Prostate gland (tissue), 2 donors: ENCODE data around the gene RCC2. TPM values are rescaled to one million over a fixed set of nuclear protein-coding genes. Genes with fewer than 3 reads are reported as not detected.
A peak's percentile ranks its signal among the peaks of the same experiment; 100 is the strongest.

ENCODE experiments used
- DNase-seq: peaks from one replicate; pipeline ENCODE4 v3.0.0-alpha.2; 2019; ENCODE audit warnings: low spot score
- H3K27ac ChIP-seq, 2 donors: fragments of 200-600 bp; sonication (generic); 2 replicates each; pipeline ENCODE4 v1.5.1; 2017 to 2019
- H3K27me3 ChIP-seq: fragments of 200-600 bp; sonication (generic); replicated peaks from 2 replicates; pipeline ENCODE4 v1.5.1; 2019; ENCODE audit not compliant: insufficient read depth
- H3K36me3 ChIP-seq, 2 donors: fragments of 200-600 bp; sonication (generic); 1 replicate in 1 of 2; 2 replicates in 1 of 2; pipeline versions ENCODE4 v1.5.1 to v1.8.1; 2017 to 2019
- H3K4me1 ChIP-seq: fragments of 200-600 bp; sonication (generic); replicated peaks from 2 replicates; pipeline ENCODE4 v1.5.1; 2019
- H3K4me3 ChIP-seq, 2 donors: fragments of 200-600 bp; sonication (generic); 2 replicates each; pipeline ENCODE4 v1.5.1; 2017 to 2019
- H3K9me3 ChIP-seq: fragments of 200-600 bp; sonication (generic); 2 replicates; pipeline ENCODE4 v1.5.1; 2017
- POLR2A ChIP-seq: fragments of 450-650 bp; IDR thresholded peaks from one replicate; pipeline ENCODE4 v1.6.1; 2016; ENCODE audit warnings: antibody characterized with exemption, mild to moderate bottlenecking
- POLR2AphosphoS5 ChIP-seq: sonication (generic); formaldehyde crosslinking; IDR thresholded peaks from one replicate; pipeline ENCODE4 v1.6.1; 2017; ENCODE audit warnings: antibody characterized with exemption
- WGBS: methylation state at CpG from one replicate; pipeline ENCODE4 v1.1.5; 2018; 5-methylcytosine and 5-hydroxymethylcytosine counted together
- intact Hi-C: fragments of 100-400 bp; cut with DNase I; formaldehyde crosslinking; loops from one replicate; pipeline ENCODE4 v1.14.2; 2022
- total RNA-seq, 2 donors: library from RNA; depleted of rRNA; stranded (reverse); fragments of >200 nt; gene quantifications; one replicate each; pipeline ENCODE4 v1.1.0, GENCODE V29; 2016
- TF ChIP-seq, protein P1 (sequence below), 4 experiments: fragments of 200-600 bp in 2 of 4; fragments of 450-650 bp in 2 of 4; sonication (generic) in 2 of 4; IDR thresholded peaks; 1 replicate in 3 of 4; 2 replicates in 1 of 4; pipeline ENCODE4 v1.5.1; 2016 to 2019; ENCODE audit warnings: antibody characterized with exemption in 4 of 4, mild to moderate bottlenecking in 2 of 4, moderate library complexity in 2 of 4

Gene RCC2
- total RNA-seq, 2 donors from 2014 or later = 42.6 to 65.4 TPM

DNA sequence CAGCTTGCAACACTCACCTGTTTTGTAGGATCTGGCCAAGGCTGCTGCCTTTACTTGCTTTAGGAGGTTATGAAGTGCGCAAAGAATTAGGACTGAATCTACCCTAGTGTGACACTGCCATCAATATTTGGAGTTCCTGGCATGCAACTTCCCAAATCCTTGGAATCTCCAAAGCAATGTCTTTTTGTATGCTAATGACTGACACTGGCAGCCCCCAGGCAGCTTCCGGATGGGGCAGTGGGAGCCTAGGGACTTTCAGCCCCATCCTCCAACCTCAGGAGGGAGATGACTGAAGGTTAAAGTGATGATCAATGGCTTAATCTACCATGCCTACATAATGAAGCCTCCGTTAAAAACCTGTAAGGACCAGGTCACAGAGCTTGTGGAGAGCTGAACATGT, 5.5 kb downstream of the RCC2 start:
- TF ChIP-seq POLR2AphosphoS5 (no peak), POLR2A (no peak)
- Histone ChIP-seq H3K9me3 (no peaks in the 10 kb centered on the region), H3K27ac (no peak overlapping the region), H3K4me3 (no peak overlapping the region), H3K27me3 (no peaks in the 10 kb centered on the region), H3K36me3 (no peaks in the 10 kb centered on the region), H3K4me1 (peaks cover 6% of the 10 kb centered on the region)
- intact Hi-C loops = no loop called here
- WGBS = 51% methylated on average over 3 of the region's 3 CpGs
- no peak for DNase-seq

DNA sequence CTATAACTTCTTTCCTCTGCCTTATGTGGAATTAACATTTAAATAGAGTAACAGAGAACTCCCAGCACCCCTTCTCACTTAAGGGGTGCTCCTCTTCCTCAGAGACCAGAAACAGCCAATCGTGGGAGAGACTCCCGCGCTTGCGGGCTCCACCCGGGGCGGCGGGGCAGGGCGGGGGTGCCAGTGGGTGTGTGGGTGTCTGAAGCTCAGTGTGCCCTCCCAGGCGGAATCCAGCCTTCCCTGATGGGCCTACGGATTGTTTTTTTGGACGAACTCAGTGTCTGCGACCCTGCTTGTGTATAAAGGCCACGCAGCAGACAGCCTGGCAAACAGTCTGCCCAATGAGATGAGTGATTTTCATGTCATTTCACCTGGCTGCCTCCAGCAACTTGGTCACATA, 6.2 kb downstream of the RCC2 start:
- no peaks in the 10 kb centered on the region for H3K27me3 ChIP-seq
- H3K4me3 ChIP-seq = no peak overlapping the region
- intact Hi-C loops = no loop called here
- no peaks in the 10 kb centered on the region for H3K36me3 ChIP-seq
- no peak overlapping the region for H3K27ac ChIP-seq
- peaks cover 9% of the 10 kb centered on the region for H3K4me1 ChIP-seq
- TF ChIP-seq, protein P1, sequence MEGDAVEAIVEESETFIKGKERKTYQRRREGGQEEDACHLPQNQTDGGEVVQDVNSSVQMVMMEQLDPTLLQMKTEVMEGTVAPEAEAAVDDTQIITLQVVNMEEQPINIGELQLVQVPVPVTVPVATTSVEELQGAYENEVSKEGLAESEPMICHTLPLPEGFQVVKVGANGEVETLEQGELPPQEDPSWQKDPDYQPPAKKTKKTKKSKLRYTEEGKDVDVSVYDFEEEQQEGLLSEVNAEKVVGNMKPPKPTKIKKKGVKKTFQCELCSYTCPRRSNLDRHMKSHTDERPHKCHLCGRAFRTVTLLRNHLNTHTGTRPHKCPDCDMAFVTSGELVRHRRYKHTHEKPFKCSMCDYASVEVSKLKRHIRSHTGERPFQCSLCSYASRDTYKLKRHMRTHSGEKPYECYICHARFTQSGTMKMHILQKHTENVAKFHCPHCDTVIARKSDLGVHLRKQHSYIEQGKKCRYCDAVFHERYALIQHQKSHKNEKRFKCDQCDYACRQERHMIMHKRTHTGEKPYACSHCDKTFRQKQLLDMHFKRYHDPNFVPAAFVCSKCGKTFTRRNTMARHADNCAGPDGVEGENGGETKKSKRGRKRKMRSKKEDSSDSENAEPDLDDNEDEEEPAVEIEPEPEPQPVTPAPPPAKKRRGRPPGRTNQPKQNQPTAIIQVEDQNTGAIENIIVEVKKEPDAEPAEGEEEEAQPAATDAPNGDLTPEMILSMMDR (IDR thresholded peaks at IDR 0.05) = no peak
- TF ChIP-seq POLR2A (no peak), POLR2AphosphoS5 (no peak)
- WGBS = 82% methylated on average over 13 of the region's 13 CpGs
- H3K9me3 ChIP-seq = no peaks in the 10 kb centered on the region
- no peak for DNase-seq

GRCh38 chr1:17432412-17432811, 7.1 kb downstream of the RCC2 start:
- intact Hi-C loops = no loop called here
- no peaks in the 10 kb centered on the region for H3K9me3 ChIP-seq
- DNase-seq = no peak
- H3K27me3 ChIP-seq = no peaks in the 10 kb centered on the region
- H3K27ac ChIP-seq = no peak overlapping the region
- 100% methylated on average over 3 of the region's 3 CpGs for WGBS
- TF ChIP-seq POLR2A (no peak), POLR2AphosphoS5 (no peak)
- TF ChIP-seq, protein P1 (IDR thresholded peaks at IDR 0.05) = no peak
- H3K4me3 ChIP-seq = no peak overlapping the region
- no peaks in the 10 kb centered on the region for H3K36me3 ChIP-seq
- H3K4me1 ChIP-seq = peaks cover 16% of the 10 kb centered on the region

- Histone ChIP-seq H3K36me3 (peaks cover 0 to 6% of the 10 kb centered on the region in 2 donors), H3K4me3 (no peak overlapping the region), H3K9me3 (no peaks in the 10 kb centered on the region), H3K27me3 (no peaks in the 10 kb centered on the region), H3K4me1 (peaks cover 13% of the 10 kb centered on the region), H3K27ac (no peak overlapping the region)
- WGBS = 79% methylated on average over 9 of the region's 9 CpGs
- intact Hi-C loops = loop anchor here (10.0 kb wide), 1 partner anchor 186 kb away; no protein-coding TSS in a partner anchor
- DNase-seq = no peak
- TF ChIP-seq, protein P1 (IDR thresholded peaks at IDR 0.05) = no peak
- TF ChIP-seq POLR2A (no peak), POLR2AphosphoS5 (no peak)
Observed at GRCh38 chr1:17429183-17429582, 10.3 kb downstream of the RCC2 start.

DNA sequence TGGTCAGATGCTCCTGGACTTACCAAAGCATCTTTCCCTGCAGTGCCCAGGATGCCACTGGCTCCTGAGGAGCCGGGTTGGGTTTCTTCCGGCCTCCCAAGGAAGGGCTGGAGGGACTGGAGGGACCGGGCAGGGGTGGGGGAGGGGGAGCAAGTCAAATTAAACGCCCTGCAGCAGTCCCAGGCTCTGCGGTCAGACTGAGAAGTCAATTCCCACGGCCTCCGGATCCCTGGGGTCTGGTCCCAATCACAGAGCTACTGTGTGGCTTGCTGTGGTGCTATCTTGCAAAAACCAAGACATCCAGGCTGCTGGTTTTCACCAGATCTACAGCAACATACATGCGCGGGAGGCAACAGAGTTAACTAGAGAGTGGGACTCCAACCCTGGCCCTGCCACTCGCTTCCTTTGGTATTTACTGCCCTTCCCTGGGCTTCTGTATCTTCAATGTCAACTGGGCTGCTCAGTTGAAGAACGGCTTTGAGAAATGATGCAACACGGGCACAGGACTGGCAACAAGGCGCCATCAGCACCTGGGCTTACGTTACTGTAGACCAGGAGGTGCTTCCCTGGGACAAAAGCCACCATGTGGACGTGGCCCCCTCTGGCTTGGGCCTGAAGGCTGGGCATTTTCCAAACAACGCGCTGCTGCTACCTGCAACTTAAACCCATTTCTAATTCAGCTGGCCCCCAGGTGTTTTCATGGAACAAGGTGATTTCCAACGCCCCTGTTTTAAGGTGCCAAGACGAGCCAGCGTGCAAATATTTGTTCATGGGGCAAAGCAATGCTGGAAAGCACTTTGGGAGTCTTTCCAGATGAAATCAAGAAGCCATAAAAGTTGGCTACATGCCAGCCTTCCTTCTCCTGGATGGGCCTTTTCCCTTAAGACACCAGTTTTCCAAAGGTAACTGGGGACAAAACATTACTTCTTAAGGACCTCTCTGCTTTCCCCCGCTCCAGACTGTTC, 11.5 kb downstream of the RCC2 start:
- TF ChIP-seq, protein P1 (IDR thresholded peaks at IDR 0.05) = no peak
- TF ChIP-seq POLR2A = no peak
- TF ChIP-seq POLR2AphosphoS5 = peak; percentile 56
- 55% methylated on average over 21 of the region's 21 CpGs for WGBS
- no peaks in the 10 kb centered on the region for H3K9me3 ChIP-seq
- no peak overlapping the region for H3K4me3 ChIP-seq
- no peaks in the 10 kb centered on the region for H3K27me3 ChIP-seq
- H3K36me3 ChIP-seq = peaks cover 0 to 6% of the 10 kb centered on the region in 2 donors
- H3K4me1 ChIP-seq = peaks cover 10% of the 10 kb centered on the region
- peak; percentile 24 for DNase-seq
- intact Hi-C loops = loop anchor here (10.0 kb wide), 1 partner anchor 187 kb away; no protein-coding TSS in a partner anchor
- H3K27ac ChIP-seq = peak overlapping the region in 1 of 2 donors; percentile 30
